ENCODE results near the gene FADS1.
A peak's percentile ranks its signal among the peaks of the same experiment; 100 is the strongest.

FADS1 gene

DNA sequence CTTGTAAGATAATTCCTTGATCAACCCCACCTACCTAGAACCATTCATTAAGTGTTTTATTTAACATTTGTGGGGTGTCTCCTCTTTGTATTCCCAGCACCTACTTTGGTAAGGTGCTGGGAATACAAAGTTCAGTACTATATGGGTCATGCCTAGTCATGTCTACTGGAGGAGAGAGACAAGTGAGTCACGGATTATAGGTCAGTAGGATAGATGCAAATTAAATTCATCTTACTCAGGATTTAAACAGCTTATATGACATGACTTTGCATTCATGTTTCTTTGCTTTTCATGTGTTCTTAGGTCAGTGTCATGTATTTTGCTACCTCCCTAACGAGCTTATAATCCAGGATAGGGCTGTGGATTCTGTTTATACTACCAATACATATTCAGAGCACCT, 3.4 kb upstream of the FADS1 start:
- DNase-seq: no peak

DNA sequence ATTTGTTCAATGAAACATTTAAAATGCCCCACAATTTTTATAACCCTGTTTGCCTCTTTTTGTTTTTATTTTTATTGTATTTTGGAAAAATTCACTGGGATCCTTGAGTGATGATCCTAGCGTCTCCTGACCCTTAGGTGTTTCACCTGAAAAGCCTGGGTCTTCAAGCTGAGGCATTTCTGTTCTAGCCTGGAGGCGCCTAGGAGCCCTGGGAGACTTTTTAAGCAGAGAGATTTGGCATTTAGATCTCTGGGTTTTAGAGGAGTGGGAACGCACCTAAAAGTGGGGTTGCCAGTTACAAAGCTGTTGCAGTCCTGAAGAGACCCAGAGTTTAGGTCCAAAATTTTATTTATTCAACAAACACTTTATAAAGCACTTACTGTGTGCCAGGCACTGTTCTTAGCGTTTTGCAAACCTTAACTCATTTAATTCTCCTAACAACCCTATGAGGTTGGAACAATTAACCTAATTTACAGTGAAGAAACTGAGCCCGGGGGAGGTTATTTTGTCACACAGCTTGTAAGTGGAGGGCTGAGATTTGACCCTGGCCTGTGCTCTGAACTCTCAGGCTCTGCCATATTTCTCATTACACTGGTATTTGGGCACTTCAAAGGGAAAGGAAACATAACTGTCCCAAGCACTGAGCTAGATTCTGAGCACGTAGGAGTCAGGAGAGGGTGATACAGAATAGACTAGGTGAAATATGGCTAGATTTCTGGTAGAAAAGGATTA, 834 bp upstream of the FADS1 start:
- no peak for DNase-seq

DNA sequence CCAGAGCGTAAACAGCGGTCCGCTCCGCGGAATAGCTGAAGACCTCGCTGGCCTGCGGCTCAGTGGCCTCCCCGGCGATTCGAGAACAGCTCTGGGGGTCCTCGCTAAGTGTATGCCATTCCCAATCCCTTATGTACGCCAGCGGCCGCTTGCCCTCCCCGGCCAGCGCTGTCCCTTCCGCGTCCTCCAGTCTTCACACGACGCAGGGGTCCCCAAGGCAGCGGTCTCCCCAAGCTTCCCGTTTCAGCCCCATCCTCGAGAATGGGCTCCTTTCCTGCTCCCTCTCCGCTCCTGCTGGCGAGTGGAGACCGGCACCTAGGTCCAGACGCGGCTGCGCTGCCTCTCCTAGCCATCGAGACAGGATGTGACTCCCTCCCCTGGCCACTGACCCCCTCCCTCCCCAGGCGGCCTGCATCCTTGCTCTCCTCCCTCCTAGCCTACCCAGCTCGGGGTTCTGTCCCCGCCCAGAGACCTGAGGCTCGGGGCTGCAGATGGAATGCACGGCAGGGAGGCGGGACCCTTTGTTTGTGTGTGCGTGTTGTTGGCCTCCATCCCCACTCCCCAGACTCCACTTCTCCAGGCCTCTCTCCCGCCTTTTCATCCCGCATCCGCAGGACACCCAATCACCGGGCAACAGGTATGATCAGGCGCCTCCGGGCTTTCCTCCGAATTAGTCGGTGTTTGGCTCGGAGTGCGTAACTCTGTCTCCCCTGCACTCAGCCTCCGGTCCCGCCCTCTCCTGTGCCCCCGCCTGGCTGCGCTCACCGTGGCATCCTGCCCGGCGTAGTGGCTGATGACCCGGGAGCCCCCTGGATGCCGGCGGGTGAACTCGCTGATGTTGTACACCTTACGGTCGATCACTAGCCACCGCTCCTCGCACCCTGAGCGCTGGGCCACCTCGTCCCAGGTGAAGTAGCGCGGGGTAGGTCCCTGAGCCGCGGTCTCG, 740 bp downstream of the FADS1 start:
- peak; percentile 51 to 57 for DNase-seq

DNA sequence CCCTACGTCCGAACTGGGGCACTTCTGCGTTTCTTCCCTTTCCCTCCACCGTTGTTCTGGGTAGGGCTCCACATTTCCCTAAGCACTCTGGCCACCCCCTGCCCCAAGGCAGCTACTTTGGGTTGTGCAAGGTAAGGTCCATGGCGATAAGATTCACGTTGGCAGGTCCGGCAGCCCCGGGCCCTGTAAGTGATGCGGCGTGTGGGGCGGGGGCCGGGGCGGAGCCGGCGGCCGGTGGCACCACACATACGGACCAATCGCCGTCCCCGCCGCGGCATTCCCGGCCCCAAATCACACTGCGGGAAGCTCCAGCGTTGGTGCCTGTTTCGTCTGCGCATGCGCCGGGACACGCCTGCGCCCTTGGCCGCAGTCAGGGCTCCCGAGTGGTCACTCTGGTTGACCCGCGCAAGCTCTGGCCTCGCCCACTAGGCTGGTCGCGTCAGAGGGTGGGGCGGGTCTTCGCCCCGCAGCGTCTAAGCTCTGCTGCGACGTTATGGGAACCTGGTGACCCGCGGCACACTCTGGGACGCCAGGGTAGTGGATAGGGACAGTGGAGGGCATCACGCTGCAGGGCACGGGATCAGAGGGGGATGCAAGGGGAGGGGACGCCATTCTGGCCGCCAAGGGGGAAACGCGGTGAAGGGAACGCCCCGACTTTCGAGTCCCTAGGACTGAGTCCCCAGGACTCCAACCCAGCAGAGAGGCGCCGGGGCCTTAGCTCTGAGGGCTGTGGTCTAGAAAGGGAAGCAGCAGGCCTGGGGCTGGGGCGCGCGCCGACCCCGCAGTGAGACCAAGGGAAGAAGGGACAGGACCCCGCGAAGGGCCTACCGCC, 1.6 kb downstream of the FADS1 start:
- peak; percentile 45 to 85 for DNase-seq

DNA sequence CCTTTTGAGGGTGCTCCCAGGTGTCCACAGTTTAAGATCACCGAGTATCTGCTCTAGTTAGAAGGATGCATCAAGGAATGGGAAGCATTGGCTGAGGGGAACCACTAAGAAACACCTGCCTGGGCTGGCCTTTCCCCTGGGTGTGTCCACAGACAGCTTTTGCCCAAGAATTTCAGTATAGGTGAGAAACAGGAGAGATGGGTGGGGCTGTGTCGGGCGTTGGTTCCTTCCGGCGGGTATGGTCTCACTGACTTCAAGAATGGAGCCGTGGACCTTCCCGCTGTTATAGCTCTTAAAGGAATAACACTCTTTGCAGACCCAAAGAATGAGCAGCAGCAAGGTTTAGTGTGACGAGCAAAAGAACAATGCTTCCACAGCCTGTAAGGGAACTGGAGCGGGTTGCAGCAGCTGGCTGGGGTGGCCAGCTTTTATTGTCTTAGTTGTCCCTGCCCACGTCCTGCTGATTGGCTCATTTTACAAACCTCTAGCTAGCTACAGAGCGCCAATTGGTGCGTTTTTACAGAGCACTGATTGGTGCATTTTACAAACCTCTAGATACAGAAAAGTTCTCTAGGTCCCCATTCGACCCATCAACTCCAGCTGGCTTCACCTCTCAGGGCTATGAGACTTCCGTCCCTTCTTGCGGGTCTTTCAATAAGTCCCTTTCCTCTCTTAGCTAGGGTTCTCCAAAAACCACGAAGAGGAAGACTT, 2.4 kb downstream of the FADS1 start:
- peak; percentile 15 to 31 for DNase-seq

DNA sequence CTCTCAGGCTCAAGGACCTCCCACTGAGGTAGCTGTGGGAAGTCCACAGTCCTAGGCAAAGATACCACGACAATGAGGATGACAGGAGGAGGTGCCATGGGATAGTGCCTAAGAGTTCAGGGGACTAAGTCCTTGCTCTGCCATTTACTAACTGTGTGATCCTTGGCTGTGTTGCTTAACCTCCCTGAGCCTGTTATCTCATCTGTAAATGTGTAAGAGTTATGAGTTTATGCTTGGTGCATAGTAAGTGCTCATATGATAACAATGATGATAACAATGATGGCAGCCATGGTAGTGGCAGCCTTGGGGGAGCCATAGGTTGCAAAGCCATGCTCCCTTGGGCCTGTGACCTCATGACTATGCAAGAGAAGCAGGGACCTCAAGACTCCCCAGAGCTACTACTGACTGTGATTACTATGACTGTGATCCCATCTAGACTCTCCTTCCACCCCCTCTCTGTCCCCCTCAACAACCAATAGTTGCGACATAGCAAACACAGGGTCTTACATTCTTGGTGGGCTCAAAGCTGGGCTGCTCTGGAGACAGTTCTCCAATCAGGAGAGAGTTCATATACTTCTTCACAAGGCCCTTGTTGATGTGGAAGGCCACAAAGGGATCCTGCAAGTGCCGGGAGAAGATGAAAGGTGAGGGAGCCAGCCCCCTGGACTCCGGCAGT, 3.9 kb downstream of the FADS1 start:
- no peak for DNase-seq

DNA sequence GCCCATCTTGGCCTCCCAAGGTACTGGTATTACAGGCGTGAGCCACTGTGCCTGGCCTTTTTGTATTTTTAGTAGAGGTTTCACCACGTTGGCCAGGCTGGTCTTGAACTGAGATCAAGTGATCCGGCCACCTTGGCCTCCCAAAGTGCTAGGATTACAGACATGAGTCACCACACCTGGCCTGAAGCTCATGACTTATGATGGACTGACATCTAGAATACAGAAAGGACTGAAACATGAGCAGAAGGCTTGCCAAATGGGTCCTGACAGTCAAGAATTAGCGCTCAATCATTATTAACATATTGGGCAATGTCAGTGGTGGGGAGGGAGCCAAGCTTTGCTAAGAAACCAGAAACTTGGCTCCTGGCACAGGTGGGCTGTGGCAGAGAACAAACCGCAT, 5.0 kb downstream of the FADS1 start:
- no peak for DNase-seq

DNA sequence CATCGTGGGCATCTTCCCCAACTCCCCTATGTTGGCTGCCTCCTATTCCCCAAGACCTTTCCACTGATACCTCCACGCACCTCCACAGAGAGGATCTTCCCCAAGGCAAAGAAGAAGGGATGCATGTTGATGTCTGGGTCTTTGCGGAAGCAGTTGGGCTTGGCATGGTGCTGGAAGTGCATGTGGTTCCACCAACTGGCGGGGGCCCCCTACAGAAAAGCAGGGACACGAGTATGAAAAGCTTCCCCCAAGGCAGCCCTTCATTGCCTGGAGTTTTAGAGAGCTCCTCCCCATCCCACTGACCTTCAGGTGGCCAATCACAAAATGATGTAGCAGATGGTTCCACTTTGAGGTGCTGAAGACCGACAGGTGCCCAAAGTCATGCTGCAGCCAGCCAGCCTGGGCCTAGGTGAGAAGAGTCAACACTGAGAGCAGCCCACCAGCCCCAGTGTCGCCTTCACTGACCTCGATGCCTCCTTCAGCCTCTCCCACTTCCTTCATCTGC, 6.1 kb downstream of the FADS1 start:
- DNase-seq: no peak

DNA sequence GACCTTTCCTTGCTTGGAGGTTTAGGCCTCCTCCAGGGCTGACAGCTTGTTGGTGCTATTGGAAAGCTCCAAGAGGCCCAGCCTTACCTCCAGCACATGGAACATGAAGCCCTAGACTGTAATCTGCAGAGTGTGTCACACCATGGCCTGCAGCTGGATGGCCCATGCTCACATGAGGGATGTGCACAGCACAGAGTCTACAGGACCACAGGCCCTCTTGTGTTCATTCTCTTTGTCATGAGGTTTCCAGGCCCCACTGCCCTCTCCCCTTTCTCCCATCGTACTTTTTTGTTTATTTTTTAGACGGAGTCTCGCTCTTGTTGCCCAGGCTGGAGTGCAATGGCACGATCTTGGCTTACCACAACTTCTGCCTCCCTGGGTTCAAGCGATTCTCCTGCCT, 10.0 kb downstream of the FADS1 start:
- no peak for DNase-seq

DNA sequence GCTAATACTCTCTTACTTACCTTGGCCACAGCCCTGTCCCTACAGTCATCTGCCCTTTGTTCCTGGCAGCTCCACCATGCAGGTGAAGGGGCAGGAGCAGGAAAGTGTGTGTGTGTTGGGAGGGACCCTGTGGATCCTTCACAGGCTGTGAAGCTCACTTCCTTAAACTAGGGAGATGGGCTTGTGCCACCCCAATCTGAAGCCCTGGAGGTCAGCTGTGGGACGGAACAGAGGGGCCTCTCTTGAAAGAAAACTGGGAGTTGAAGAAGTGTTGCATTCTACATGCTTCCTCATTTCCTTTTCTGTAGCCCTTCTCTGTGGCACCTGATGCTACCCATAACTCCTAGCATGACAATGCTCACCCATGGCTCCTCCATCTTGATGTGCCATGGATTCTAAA, 11.7 kb downstream of the FADS1 start:
- no peak for DNase-seq

DNA sequence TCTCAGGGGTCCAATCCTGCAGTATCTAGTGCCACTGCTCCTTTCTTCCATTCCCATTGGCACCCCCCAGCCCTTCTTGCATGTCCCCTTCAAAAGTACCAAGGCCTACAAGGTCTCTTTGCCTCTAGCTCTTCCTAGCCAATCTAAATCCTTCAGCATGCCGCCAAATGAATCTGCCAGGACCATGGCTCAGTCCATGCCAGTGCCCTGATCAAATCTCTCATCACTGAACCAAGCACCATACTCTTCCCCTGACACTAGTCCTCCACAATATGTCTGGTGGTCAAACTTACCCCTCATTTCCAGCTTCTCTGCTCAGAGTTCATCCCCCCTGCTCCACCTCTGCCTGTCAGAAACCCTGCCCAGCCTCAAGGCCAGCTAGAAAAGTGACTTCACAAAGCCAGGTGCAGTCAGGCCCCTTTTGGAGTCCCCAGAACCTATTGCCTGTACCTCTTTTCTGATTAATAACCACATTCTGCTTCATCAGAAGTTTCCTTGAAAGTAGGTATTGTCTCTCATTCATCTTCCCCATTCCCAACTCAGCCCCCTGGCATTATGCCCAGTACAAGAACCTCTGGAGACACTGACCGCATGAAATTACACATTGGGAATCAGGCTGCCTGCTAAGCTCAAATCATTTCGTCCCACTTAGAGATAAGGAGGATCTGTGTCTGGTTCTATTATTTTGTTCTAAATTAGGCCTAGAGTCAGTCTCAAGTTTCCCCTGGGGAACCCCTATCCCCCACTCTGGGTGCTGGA, 12.7 kb downstream of the FADS1 start:
- DNase-seq: no peak

DNA sequence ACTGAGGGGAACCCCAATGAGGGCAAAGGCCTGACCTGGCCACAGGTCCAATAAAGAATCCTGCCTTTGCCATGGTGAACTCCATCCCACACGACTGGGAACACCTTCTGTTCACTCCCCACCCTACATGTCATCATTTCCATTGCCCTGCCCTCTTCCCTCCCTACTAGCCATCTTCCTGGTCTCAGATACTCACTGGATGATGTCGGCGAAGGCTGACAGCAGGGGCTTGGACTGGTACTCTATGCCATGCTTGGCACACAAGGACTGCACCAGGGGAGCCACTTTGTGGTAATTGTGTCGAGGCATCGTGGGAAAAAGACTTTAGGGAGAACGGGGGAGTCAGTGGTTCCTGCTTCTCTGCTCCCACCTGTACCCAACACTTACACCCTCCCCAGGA, 14.2 kb downstream of the FADS1 start:
- no peak for DNase-seq

DNA sequence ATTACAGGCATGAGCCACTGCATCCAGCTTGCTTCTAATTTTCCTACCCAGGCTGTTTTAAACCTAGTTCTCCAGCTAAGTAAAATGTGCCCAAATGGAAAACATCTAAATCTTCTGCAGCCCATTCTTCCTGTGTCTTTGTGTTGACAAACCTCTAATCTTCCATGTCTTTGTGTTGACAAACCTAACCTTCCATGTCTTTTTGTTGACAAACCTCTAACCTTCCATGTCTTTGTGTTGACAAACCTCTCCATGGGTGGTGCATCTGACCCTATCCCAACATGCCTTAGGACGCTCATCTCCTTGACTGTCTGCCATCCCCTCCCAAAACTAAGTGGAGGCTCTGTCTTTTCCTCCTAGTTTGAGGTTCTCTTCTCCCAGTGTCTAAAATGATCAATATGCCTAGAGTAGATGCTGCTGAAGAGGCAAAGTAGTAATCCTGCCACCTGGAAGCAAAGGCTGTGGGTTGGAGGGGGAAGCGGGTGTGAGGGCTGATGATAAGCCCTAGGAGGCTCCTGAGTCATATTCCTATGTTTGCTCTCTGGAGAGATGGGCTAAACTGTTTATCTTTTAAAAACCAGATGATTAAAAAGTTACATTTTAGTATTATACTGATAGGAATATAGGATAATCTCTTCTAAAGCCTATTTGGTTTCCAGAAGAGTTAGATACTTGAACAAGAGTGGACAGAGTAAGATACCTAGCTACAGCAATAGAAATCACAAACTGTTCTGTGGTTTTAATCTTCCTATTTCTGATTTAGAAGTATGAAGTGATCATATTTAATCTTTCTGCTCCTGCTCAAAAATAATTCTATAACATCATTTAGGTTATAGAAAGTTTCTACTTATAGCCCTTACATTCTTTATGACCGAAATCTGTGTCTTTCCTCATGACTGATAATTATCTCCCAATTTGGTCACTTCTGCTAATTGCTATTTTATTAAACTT, 16.2 kb downstream of the FADS1 start:
- no peak for DNase-seq

DNA sequence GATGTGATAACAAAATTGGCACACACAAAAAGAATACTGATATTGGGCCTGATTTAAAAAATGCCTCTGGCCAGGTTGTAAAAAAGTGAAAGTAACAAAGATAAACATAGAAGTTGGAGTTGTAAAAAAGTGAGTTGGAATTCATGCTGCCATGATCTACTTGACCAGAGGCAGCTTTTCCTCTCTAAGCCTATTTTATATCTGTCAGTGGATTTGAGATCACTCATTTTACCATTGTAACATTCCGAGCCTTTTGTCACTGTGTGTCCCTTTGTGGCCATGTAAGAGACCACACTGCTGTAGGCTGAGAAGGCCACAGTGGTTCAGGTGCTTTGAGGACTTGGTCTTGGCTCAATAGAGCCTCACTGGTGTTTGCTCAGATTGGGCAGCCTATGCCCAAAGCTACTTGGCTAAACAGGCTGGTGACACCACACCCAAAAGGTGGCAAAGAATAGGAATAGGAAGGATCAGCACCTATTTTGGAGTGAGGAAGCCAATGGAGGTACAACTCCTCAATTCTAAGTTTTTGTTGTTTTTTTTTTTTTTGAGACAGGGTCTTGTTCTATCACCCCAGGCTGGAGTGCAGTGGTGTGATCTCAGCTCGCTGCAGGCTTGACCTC, 17.0 kb downstream of the FADS1 start:
- no peak for DNase-seq

DNA sequence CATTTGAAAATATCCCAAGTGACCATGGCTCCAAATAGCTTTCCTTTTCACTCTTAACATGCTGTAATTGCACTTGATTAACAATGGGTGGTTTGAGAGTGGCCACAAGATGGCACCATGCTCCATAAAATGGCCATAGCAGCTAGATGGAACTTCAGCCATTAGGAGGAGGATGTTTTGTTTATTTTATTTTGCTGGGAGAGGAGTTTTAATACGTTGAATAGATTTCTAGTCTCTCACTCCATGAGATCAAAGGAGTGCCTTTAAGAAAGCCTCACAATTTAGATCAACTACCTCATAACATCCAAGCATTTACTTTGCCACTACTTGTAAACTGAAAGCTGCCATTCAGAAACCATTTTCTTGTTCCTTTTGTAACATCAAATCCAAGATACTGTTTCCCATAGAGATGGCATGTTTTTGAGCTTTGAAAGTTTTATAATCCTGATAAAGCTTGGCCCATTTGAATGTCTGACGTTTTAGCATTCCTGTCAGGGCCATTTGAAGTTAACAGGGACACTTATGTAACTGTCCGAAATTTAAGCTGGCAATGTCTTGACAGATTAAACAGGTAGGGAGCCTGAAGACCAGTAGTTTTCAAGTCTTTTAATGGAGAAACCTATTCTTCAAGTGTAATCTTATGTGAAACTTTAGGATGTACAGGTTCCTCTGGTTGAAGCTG, 19.4 kb downstream of the FADS1 start:
- DNase-seq: peak; percentile 76 to 82

DNA sequence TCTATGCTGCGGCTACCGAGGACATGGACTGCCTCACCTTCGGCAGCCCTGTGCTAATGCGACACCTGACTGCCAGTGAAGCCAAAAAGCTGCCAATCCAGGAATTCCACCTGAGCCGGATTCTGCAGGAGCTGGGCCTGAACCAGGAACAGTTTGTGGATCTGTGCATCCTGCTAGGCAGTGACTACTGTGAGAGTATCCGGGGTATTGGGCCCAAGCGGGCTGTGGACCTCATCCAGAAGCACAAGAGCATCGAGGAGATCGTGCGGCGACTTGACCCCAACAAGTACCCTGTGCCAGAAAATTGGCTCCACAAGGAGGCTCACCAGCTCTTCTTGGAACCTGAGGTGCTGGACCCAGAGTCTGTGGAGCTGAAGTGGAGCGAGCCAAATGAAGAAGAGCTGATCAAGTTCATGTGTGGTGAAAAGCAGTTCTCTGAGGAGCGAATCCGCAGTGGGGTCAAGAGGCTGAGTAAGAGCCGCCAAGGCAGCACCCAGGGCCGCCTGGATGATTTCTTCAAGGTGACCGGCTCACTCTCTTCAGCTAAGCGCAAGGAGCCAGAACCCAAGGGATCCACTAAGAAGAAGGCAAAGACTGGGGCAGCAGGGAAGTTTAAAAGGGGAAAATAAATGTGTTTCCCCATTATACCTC, 20.8 kb downstream of the FADS1 start:
- DNase-seq: no peak

DNA sequence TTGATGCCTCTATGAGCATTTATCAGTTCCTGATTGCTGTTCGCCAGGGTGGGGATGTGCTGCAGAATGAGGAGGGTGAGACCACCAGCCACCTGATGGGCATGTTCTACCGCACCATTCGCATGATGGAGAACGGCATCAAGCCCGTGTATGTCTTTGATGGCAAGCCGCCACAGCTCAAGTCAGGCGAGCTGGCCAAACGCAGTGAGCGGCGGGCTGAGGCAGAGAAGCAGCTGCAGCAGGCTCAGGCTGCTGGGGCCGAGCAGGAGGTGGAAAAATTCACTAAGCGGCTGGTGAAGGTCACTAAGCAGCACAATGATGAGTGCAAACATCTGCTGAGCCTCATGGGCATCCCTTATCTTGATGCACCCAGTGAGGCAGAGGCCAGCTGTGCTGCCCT, 21.3 kb downstream of the FADS1 start:
- no peak for DNase-seq

DNA sequence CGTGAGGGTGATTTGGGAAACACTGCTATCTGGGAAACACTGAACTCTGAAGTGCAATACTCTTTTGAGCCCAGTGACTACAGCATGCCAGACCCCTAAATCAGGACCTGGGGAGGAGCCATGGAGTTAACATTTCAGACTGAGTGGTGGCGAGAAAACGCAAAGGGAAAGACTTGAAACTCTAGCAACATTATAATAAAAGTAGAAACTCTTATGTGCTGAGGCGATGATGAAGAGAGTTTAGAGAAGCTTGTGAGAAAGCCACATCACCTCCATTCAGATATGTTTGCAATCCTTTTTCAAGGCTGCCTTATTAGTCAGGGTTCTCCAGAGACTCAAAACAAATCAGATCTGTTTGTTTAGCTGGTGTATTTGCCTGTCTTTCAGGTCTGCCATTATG, 22.2 kb downstream of the FADS1 start:
- DNase-seq: no peak

Data from CD4-positive, alpha-beta T cell treated with Interleukin-1 beta for 1 hour (primary cell).